Esophagus muscularis mucosa (tissue), 4 donors: ENCODE data around the gene PTPRK. TPM values are rescaled to one million over a fixed set of nuclear protein-coding genes. Genes with fewer than 3 reads are reported as not detected.

Experiments used
- DNase-seq: peaks from one replicate; pipeline ENCODE4 v3.0.0-alpha.2; 2017; ENCODE audit errors: extremely low spot score
- H3K27ac ChIP-seq, 4 donors: fragments of 200-600 bp; sonication (generic); replicated peaks in 1 of 4; 1 replicate in 3 of 4; 2 replicates in 1 of 4; pipeline ENCODE4 v1.5.1; 2016 to 2019; ENCODE audit warnings: mild to moderate bottlenecking in 1 of 4
- H3K27me3 ChIP-seq, 4 donors: fragments of 200-600 bp; sonication (generic); one replicate each; pipeline versions ENCODE4 v1.5.1 to v1.6.0; 2016 to 2019
- H3K36me3 ChIP-seq, 4 donors: fragments of 200-600 bp; sonication (generic); one replicate each; pipeline ENCODE4 v1.5.1; 2016 to 2019
- H3K4me1 ChIP-seq, 4 donors: fragments of 200-600 bp; sonication (generic); one replicate each; pipeline ENCODE4 v1.5.1; 2016 to 2019
- H3K4me3 ChIP-seq, 4 donors: fragments of 200-600 bp; sonication (generic); 1 replicate in 2 of 4; 2 replicates in 2 of 4; pipeline ENCODE4 v1.5.1; 2016 to 2019; ENCODE audit warnings: mild to moderate bottlenecking in 4 of 4, moderate library complexity in 1 of 4
- H3K9me3 ChIP-seq, 4 donors: fragments of 200-600 bp; sonication (generic); 1 replicate in 3 of 4; 2 replicates in 1 of 4; pipeline ENCODE4 v1.5.1; 2016 to 2019
- EP300 ChIP-seq: sonication (generic); formaldehyde crosslinking; IDR thresholded peaks from one replicate; pipeline ENCODE4 v1.6.1; 2017; ENCODE audit warnings: antibody characterized with exemption
- POLR2A ChIP-seq: fragments of 450-650 bp; IDR thresholded peaks from one replicate; pipeline ENCODE4 v1.6.1; 2017; ENCODE audit warnings: antibody characterized with exemption, moderate library complexity, mild to moderate bottlenecking, low read depth
- POLR2AphosphoS5 ChIP-seq, 2 donors: sonication (generic); formaldehyde crosslinking; IDR thresholded peaks; one replicate each; pipeline ENCODE4 v1.6.1; 2017; ENCODE audit warnings: antibody characterized with exemption in 2 of 2
- WGBS: methylation state at CpG from one replicate; pipeline ENCODE4 v1.1.5; 2018; 5-methylcytosine and 5-hydroxymethylcytosine counted together
- intact Hi-C: fragments of 100-400 bp; cut with DNase I; formaldehyde crosslinking; loops from one replicate; pipeline ENCODE4 v1.15.1; 2023
- total RNA-seq, 4 donors: library from RNA; depleted of rRNA; stranded (reverse); fragments of >200 nt; gene quantifications; one replicate each; pipeline versions ENCODE4 v1.1.0 to v1.2.1, GENCODE V29; 2016
- TF ChIP-seq, protein P1 (sequence below), 3 experiments: fragments of 200-600 bp in 2 of 3; fragments of 450-650 bp in 1 of 3; sonication (generic) in 2 of 3; IDR thresholded peaks; one replicate each; pipeline ENCODE4 v1.5.1; 2017 to 2019; ENCODE audit warnings: antibody characterized with exemption in 3 of 3, mild to moderate bottlenecking in 2 of 3, moderate library complexity in 1 of 3

Gene PTPRK
- total RNA-seq, 4 donors from 2014 or later, result 36.8 to 53.1 (median 43.8) TPM

DNA sequence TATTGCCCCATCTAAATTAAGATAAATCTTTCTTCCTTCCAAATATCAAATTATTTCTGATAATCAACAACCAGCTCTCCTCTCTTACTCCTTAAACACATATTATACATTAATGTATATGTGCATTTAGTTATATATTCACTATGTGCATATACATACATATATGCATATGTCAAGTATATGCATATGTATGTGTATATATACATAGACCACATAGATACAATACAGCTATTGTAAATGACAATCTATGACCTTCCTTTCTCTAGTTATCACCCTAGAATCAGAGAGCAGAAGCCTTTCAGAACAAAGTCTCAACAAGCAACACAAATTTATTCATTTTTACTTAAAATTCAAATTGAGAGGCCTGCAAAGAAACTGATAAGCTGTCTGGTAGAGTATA lies 378.5 kb downstream of the PTPRK start:
- intact Hi-C loops, result no loop called here

DNA sequence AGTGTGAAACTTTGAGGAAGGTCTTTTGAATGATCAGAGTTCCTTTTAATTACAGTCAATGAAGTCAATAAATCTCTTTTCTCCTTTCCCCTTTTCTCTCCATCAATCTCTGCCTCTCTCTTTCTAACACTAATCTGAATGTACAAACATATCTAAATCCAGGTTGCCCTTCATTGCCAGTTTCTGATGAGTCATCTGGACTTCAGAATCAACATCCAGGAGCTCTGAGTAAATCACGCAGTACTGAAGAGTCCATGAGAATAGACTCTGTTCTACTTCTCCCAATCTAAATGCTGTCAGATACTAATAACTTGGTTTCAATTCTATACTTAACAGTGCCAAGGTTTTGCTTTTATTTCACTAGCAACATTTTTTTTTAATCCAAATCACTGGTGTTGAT lies 380.9 kb downstream of the PTPRK start:
- no peak for DNase-seq
- no peak for TF ChIP-seq EP300
- TF ChIP-seq, protein P1, sequence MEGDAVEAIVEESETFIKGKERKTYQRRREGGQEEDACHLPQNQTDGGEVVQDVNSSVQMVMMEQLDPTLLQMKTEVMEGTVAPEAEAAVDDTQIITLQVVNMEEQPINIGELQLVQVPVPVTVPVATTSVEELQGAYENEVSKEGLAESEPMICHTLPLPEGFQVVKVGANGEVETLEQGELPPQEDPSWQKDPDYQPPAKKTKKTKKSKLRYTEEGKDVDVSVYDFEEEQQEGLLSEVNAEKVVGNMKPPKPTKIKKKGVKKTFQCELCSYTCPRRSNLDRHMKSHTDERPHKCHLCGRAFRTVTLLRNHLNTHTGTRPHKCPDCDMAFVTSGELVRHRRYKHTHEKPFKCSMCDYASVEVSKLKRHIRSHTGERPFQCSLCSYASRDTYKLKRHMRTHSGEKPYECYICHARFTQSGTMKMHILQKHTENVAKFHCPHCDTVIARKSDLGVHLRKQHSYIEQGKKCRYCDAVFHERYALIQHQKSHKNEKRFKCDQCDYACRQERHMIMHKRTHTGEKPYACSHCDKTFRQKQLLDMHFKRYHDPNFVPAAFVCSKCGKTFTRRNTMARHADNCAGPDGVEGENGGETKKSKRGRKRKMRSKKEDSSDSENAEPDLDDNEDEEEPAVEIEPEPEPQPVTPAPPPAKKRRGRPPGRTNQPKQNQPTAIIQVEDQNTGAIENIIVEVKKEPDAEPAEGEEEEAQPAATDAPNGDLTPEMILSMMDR (IDR thresholded peaks at IDR 0.05), result no peak
- no peak for TF ChIP-seq POLR2A
- no peak for TF ChIP-seq POLR2AphosphoS5 (IDR thresholded peaks at IDR 0.05)
- no peaks in the 10 kb centered on the region for H3K36me3 ChIP-seq
- H3K4me1 ChIP-seq, result peaks cover 12 to 22% (median 14%) of the 10 kb centered on the region in 4 donors
- H3K27ac ChIP-seq, result peak overlapping the region in 1 of 4 donors; percentile 15
- WGBS, result 54% methylated on average over 1 of the region's 1 CpG
- no peak overlapping the region for H3K4me3 ChIP-seq
- intact Hi-C loops, result no loop called here
- no peaks in the 10 kb centered on the region for H3K27me3 ChIP-seq
- H3K9me3 ChIP-seq, result no peaks in the 10 kb centered on the region

More for the DNA sequence above, 378.5 kb downstream of the PTPRK start:
- peaks cover 12 to 17% (median 14%) of the 10 kb centered on the region in 4 donors for H3K4me1 ChIP-seq
- no peaks in the 10 kb centered on the region for H3K27me3 ChIP-seq
- H3K9me3 ChIP-seq, result no peaks in the 10 kb centered on the region
- H3K36me3 ChIP-seq, result no peaks in the 10 kb centered on the region
- DNase-seq, result no peak
- H3K27ac ChIP-seq, result no peak overlapping the region
- no peak overlapping the region for H3K4me3 ChIP-seq
- no peak for TF ChIP-seq POLR2AphosphoS5 (IDR thresholded peaks at IDR 0.05)
- TF ChIP-seq POLR2A, result no peak
- TF ChIP-seq, protein P1 (IDR thresholded peaks at IDR 0.05), result no peak
- TF ChIP-seq EP300, result no peak

DNA sequence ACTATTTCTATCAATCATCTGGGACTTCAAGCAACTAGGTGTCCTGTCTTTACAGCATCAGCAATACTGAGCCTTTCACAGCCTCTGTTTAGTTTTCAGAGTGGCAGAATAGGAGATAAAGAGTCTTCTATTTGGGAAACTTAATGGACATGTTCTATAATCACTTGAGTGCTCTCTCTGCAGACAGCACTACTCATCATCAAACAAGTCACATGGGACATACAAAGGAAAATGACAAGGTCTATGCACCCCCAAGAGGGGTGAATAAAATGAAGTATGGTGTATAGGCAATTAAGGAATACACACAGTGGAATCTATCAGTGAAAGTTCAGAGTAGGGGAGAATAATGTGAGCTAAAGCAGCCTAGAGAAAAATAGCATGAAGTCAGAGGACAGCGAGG lies 381.7 kb downstream of the PTPRK start:
- H3K9me3 ChIP-seq, result no peaks in the 10 kb centered on the region
- TF ChIP-seq POLR2A, result no peak
- no peak for TF ChIP-seq POLR2AphosphoS5 (IDR thresholded peaks at IDR 0.05)
- no peak for TF ChIP-seq EP300
- TF ChIP-seq, protein P1 (IDR thresholded peaks at IDR 0.05), result no peak
- no peaks in the 10 kb centered on the region for H3K27me3 ChIP-seq
- 97% methylated on average over 1 of the region's 1 CpG for WGBS
- intact Hi-C loops, result no loop called here
- no peak for DNase-seq
- no peaks in the 10 kb centered on the region for H3K36me3 ChIP-seq
- H3K27ac ChIP-seq, result no peak overlapping the region
- H3K4me1 ChIP-seq, result peaks cover 12 to 22% (median 13%) of the 10 kb centered on the region in 4 donors
- H3K4me3 ChIP-seq, result no peak overlapping the region

DNA sequence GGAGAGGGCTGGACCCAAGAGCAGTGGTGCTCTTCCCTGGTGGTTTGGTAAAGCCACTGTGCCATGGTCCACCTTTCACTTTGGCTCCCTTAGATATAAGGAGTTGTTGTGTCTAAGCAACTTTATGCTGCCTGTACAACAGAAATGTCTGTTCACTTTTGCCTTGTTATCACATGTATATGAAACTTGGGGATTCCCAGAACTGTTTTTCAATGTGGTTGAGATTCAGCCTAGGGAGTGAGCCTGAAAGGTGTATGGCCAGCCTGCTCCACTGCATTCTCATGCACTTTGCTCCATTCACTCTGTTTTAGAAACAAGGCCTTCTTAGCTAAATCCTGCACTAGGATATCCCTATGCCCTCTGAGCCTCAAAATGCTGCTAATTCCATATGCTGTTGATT lies 385.1 kb downstream of the PTPRK start:
- no peak for TF ChIP-seq EP300
- TF ChIP-seq, protein P1 (IDR thresholded peaks at IDR 0.05), result no peak
- no peak for TF ChIP-seq POLR2A
- TF ChIP-seq POLR2AphosphoS5 (IDR thresholded peaks at IDR 0.05), result no peak
- Histone ChIP-seq H3K27ac (no peak overlapping the region), H3K36me3 (no peaks in the 10 kb centered on the region), H3K4me3 (no peak overlapping the region), H3K27me3 (no peaks in the 10 kb centered on the region), H3K4me1 (peaks cover 14 to 41% (median 31%) of the 10 kb centered on the region in 4 donors), H3K9me3 (no peaks in the 10 kb centered on the region)
- DNase-seq, result no peak
- intact Hi-C loops, result no loop called here

DNA sequence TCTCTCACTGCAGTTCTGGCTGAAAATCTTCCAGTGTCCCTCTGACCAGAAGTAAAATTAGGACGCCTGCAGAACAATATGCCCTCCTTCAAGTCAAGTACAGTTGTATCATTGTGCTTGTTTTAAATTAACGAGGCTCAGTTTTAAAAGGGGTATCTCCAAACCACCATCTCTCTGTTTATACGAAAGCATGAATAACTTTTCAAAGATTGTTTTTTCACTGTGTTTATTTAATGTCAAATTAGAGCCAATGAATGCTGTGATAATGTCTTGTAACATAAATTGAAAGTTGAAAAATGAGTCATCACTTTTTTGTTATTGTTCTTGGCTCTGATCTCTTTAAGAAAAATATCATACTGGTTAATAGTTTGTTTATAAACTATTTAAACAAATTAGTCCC lies 388.8 kb downstream of the PTPRK start:
- intact Hi-C loops, result no loop called here
- Histone ChIP-seq H3K4me1 (peaks cover 4 to 29% (median 25%) of the 10 kb centered on the region in 4 donors), H3K36me3 (no peaks in the 10 kb centered on the region), H3K27ac (no peak overlapping the region), H3K4me3 (no peak overlapping the region), H3K27me3 (no peaks in the 10 kb centered on the region), H3K9me3 (no peaks in the 10 kb centered on the region)
- TF ChIP-seq, protein P1 (IDR thresholded peaks at IDR 0.05), result no peak
- no peak for TF ChIP-seq POLR2AphosphoS5 (IDR thresholded peaks at IDR 0.05)
- TF ChIP-seq EP300, result no peak
- no peak for TF ChIP-seq POLR2A
- no peak for DNase-seq
- 38% methylated on average over 3 of the region's 3 CpGs for WGBS
